ENCODE results near the gene CFAP44.

DNA sequence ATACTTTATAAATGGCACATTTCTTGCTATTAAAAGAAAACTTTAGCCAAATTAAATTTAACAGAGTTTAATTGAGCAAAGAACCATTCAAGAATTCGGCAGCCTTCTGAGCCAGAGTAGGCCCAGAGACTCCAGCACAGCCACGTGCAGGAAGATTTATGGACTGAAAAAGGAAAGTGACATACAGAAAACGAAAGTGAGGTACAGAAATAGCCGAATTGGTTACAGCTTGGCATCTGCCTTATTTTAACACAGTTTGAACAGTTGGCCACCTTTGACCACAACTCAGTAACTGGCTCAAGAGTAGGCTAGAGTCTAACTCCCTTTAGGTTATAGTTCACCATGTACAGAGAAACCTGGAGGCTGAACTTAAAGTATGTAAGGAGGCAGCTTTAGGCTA, 17.6 kb downstream of the CFAP44 start:
- TF ChIP-seq, protein P1, sequence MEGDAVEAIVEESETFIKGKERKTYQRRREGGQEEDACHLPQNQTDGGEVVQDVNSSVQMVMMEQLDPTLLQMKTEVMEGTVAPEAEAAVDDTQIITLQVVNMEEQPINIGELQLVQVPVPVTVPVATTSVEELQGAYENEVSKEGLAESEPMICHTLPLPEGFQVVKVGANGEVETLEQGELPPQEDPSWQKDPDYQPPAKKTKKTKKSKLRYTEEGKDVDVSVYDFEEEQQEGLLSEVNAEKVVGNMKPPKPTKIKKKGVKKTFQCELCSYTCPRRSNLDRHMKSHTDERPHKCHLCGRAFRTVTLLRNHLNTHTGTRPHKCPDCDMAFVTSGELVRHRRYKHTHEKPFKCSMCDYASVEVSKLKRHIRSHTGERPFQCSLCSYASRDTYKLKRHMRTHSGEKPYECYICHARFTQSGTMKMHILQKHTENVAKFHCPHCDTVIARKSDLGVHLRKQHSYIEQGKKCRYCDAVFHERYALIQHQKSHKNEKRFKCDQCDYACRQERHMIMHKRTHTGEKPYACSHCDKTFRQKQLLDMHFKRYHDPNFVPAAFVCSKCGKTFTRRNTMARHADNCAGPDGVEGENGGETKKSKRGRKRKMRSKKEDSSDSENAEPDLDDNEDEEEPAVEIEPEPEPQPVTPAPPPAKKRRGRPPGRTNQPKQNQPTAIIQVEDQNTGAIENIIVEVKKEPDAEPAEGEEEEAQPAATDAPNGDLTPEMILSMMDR (IDR thresholded peaks at IDR 0.05; ENCODE audit: low read length): no peak
- no peak for TF ChIP-seq EZH2 (optimal IDR thresholded peaks at IDR 0.05; ENCODE audit: low read depth, low read length)
